HCT116 (cell line): ENCODE data around the gene BARX1. TPM values are rescaled to one million over a fixed set of nuclear protein-coding genes. Genes with fewer than 3 reads are reported as not detected.

Experiments
- ATAC-seq: fragments of 200-7000 bp; cut with Tn5 transposase; 2 replicates; pipeline ENCODE4 v1.9.1; 2020; ENCODE audit warnings: mild to moderate bottlenecking, moderate library complexity
- BruUV-seq: library from RNA; stranded (reverse); fragments of 400-500 nt; replicated peaks from 2 replicates; lab custom pipeline; 2021; lab: Mats Ljungman, UMichigan
- CTCF ChIA-PET: fragments of 300-600 bp; sonication (Branson Sonifier 250); formaldehyde crosslinking; loops from one replicate; lab custom pipeline; 2021; ENCODE audit warnings: antibody characterized with exemption; lab: Charles Lee
- POLR2A ChIA-PET: fragments of 300-600, 350-600 bp; sonication (Branson Sonifier 250); formaldehyde crosslinking; loops from one replicate; lab custom pipeline; 2021; ENCODE audit warnings: antibody characterized with exemption; lab: Charles Lee
- RAD21 ChIA-PET, 2 experiments: fragments of 300-600 bp; sonication (Branson Sonifier 250); formaldehyde crosslinking; loops; one replicate each; lab custom pipeline; 2023; ENCODE audit warnings: low total read pairs in 2 of 2; ENCODE audit not compliant: uncharacterized antibody in 2 of 2, unreplicated experiment in 2 of 2, low non-redundant PET in 1 of 2; lab: Charles Lee
- DNase-seq: peaks from one replicate; pipeline ENCODE4 v3.0.0-alpha.2; 2010; ENCODE audit warnings: low read depth, low spot score
- H2AFZ ChIP-seq: fragments of 200-600 bp; shearing (Covaris generic), sonication (generic); 2 replicates; pipeline ENCODE4 v1.6.1; 2017; ENCODE audit warnings: low read depth, mixed run types, mixed read lengths, antibody characterized with exemption, low read length; ENCODE audit not compliant: poor library complexity, severe bottlenecking
- H3K27ac ChIP-seq: 2 replicates; pipeline ENCODE4 v1.5.1; 2012; ENCODE audit warnings: low read depth, low read length
- H3K27me3 ChIP-seq: fragments of 200-600 bp; sonication (generic); 2 replicates; pipeline ENCODE4 v1.6.1; 2016; ENCODE audit warnings: mixed run types, low read length, mixed read lengths; ENCODE audit not compliant: insufficient read depth
- H3K36me3 ChIP-seq, 2 experiments: fragments of 200-500 bp in 1 of 2; fragments of 200-600 bp in 1 of 2; sonication (Bioruptor generic) in 1 of 2; sonication (generic) in 1 of 2; 2 replicates each; pipeline versions ENCODE4 v1.5.1 to v1.6.1; 2014 to 2016; ENCODE audit warnings: low read length in 2 of 2, inconsistent platforms in 1 of 2, mixed read lengths in 1 of 2, mixed run types in 1 of 2; ENCODE audit not compliant: insufficient read depth in 2 of 2, control insufficient read depth in 1 of 2
- H3K4me1 ChIP-seq, 2 experiments: fragments of 200-600 bp in 1 of 2; sonication (generic) in 1 of 2; 2 replicates each; pipeline versions ENCODE4 v1.5.1 to v1.6.1; 2012 to 2017; ENCODE audit warnings: low read length in 2 of 2, inconsistent platforms in 1 of 2, mild to moderate bottlenecking in 1 of 2, mixed read lengths in 1 of 2, mixed run types in 1 of 2, moderate library complexity in 1 of 2; ENCODE audit not compliant: insufficient read depth in 2 of 2, control insufficient read depth in 1 of 2
- H3K4me2 ChIP-seq: fragments of 200-600 bp; sonication (generic); 2 replicates; pipeline ENCODE4 v1.6.1; 2017; ENCODE audit warnings: mixed run types, low read length, mixed read lengths
- H3K4me3 ChIP-seq, 2 experiments: fragments of 200-600 bp in 1 of 2; sonication (generic) in 1 of 2; replicated peaks in 1 of 2; 2 replicates each; pipeline ENCODE4 v1.5.1; 2011 to 2016; ENCODE audit warnings: low read length in 2 of 2, control low read depth in 1 of 2, low read depth in 1 of 2, mild to moderate bottlenecking in 1 of 2, mixed read lengths in 1 of 2, mixed run types in 1 of 2
- H3K79me2 ChIP-seq: fragments of 200-600 bp; sonication (generic); 2 replicates; pipeline ENCODE4 v1.6.1; 2017; ENCODE audit warnings: mild to moderate bottlenecking, mixed run types, low read length, moderate library complexity, mixed read lengths; ENCODE audit not compliant: insufficient read depth
- H3K9ac ChIP-seq: fragments of 200-600 bp; sonication (generic); 2 replicates; pipeline ENCODE4 v1.6.1; 2016; ENCODE audit warnings: low read length, mixed read lengths
- H3K9me2 ChIP-seq: fragments of 200-600 bp; sonication (generic), shearing (Covaris generic); 2 replicates; pipeline ENCODE4 v1.6.1; 2017; ENCODE audit warnings: mixed run types, mild to moderate bottlenecking, moderate library complexity; ENCODE audit not compliant: insufficient read depth
- H3K9me3 ChIP-seq, 2 experiments: fragments of 200-500 bp in 1 of 2; fragments of 200-600 bp in 1 of 2; sonication (Bioruptor generic) in 1 of 2; sonication (generic) in 1 of 2; 2 replicates each; pipeline ENCODE4 v1.6.1; 2014 to 2017; ENCODE audit warnings: low read length in 2 of 2, mixed read lengths in 2 of 2, inconsistent platforms in 1 of 2, low read depth in 1 of 2, mild to moderate bottlenecking in 1 of 2, mixed run types in 1 of 2, moderate library complexity in 1 of 2; ENCODE audit not compliant: control insufficient read depth in 1 of 2, insufficient read depth in 1 of 2
- H4K20me1 ChIP-seq: fragments of 200-600 bp; sonication (generic), shearing (Covaris generic); 2 replicates; pipeline ENCODE4 v1.6.1; 2017; ENCODE audit warnings: mixed run types, mild to moderate bottlenecking, moderate library complexity; ENCODE audit not compliant: insufficient read depth
- CEBPB ChIP-seq: IDR thresholded peaks from 2 replicates; pipeline ENCODE4 v1.6.1; 2012; ENCODE audit warnings: low read depth
- CTCF ChIP-seq, 3 experiments: fragments of 200-600 bp in 1 of 3; sonication (generic) in 1 of 3; IDR thresholded peaks in 2 of 3; conservative IDR thresholded peaks in 1 of 3; 2 replicates each; pipeline ENCODE4 v1.5.1; 2012 to 2017; ENCODE audit warnings: low read depth in 2 of 3, low read length in 2 of 3, antibody characterized with exemption in 1 of 3, borderline replicate concordance in 1 of 3, control low read depth in 1 of 3, mild to moderate bottlenecking in 1 of 3, mixed read lengths in 1 of 3, mixed run types in 1 of 3, moderate library complexity in 1 of 3; ENCODE audit not compliant: insufficient read depth in 1 of 3
- JUND ChIP-seq: IDR thresholded peaks from 2 replicates; pipeline ENCODE4 v1.6.1; 2012
- RAD21 ChIP-seq: IDR thresholded peaks from 2 replicates; pipeline ENCODE4 v1.6.1; 2012; ENCODE audit warnings: low read depth, mild to moderate bottlenecking
- SIN3A ChIP-seq: IDR thresholded peaks from 2 replicates; pipeline ENCODE4 v1.6.1; 2012; ENCODE audit warnings: low read depth
- intact Hi-C: fragments of 100-400 bp; cut with micrococcal nuclease; formaldehyde crosslinking; loops from 2 replicates; pipeline ENCODE4 v1.10.0; 2022
- total RNA-seq: library from RNA; stranded (reverse); gene quantifications from one replicate; pipeline ENCODE4 v1.2.1, GENCODE V29; 2021; ENCODE audit not compliant: unreplicated experiment

Gene BARX1
- total RNA-seq, 1 experiment from 2014 or later: not detected

- no peaks in the 10 kb centered on the region for H3K79me2 ChIP-seq
- H4K20me1 ChIP-seq: no peaks in the 10 kb centered on the region
- H2AFZ ChIP-seq: no peak overlapping the region
- H3K36me3 ChIP-seq: no peaks in the 10 kb centered on the region
- H3K9me2 ChIP-seq: no peaks in the 10 kb centered on the region
- DNase-seq: no peak
- no peaks in the 10 kb centered on the region for H3K9me3 ChIP-seq
- intact Hi-C loops: loop anchor here (1.0 to 2.0 kb wide), 2 partner anchors 188 to 320 kb away; no protein-coding TSS in a partner anchor
- no peak overlapping the region for H3K4me3 ChIP-seq
- no peak overlapping the region for H3K9ac ChIP-seq
- peak; percentile 89 for ATAC-seq
- H3K27me3 ChIP-seq: no peaks in the 10 kb centered on the region
- CTCF ChIA-PET: interaction anchor here (0.6 to 2.5 kb wide), 12 partner anchors 9 to 321 kb away, joined by 3 to 25 read pairs (median 4); no protein-coding TSS in a partner anchor
- H3K4me2 ChIP-seq: no peak overlapping the region
- TF ChIP-seq SIN3A (no peak), RAD21 (peak; percentile 72), CTCF (IDR thresholded peaks at IDR 0.05 in 2 of 3, conservative IDR thresholded peaks at IDR 0.05 in 1 of 3; ENCODE audit: borderline replicate concordance in 1 of 3, insufficient read depth in 1 of 3, low read depth in 2 of 3, low read length in 2 of 3) (peak; percentile 64 to 79 (median 64))
- no peak overlapping the region for H3K27ac ChIP-seq
- POLR2A ChIA-PET: interaction anchor here (1.0 kb wide), 1 partner anchor 321 kb away, joined by 3 read pairs; no protein-coding TSS in a partner anchor
- no peaks in the 10 kb centered on the region for H3K4me1 ChIP-seq
- RAD21 ChIA-PET: no interaction called here
- BruUV-seq: no TSS peak
Measured at GRCh38 chr9:94002316-94003140, 47.4 kb upstream of the BARX1 start.

GRCh38 chr9:93996863-93997262 lies 41.7 kb upstream of the BARX1 start:
- Histone ChIP-seq H4K20me1 (no peaks in the 10 kb centered on the region), H3K79me2 (no peaks in the 10 kb centered on the region), H3K36me3 (no peaks in the 10 kb centered on the region), H3K9ac (no peak overlapping the region), H3K27me3 (no peaks in the 10 kb centered on the region), H2AFZ (no peak overlapping the region), H3K4me1 (no peaks in the 10 kb centered on the region), H3K27ac (no peak overlapping the region), H3K9me2 (no peaks in the 10 kb centered on the region), H3K9me3 (no peaks in the 10 kb centered on the region), H3K4me2 (no peak overlapping the region), H3K4me3 (no peak overlapping the region)
- no peak for DNase-seq
- intact Hi-C loops: loop anchor here (1.0 kb wide), 1 partner anchor 46 kb away; no protein-coding TSS in a partner anchor
- ChIA-PET POLR2A (no interaction called here), CTCF (no interaction called here), RAD21 (no interaction called here)
- BruUV-seq: no TSS peak
- peak; percentile 60 for ATAC-seq
- peak; percentile 25; the same call in 1 of the 2 replicates for TF ChIP-seq RAD21
- peak; percentile 11 to 40 (median 17); a peak in 3 of 6 replicates for TF ChIP-seq CTCF (IDR thresholded peaks at IDR 0.05 in 2 of 3, conservative IDR thresholded peaks at IDR 0.05 in 1 of 3; ENCODE audit: borderline replicate concordance in 1 of 3, insufficient read depth in 1 of 3, low read depth in 2 of 3, low read length in 2 of 3)
- no peak for TF ChIP-seq JUND
- no peak for TF ChIP-seq CEBPB
